HG03378 (cell line): ENCODE results near the gene MLST8.

Experiments
- ATAC-seq: cut with Tn5 transposase; IDR thresholded peaks from one replicate; pipeline ENCODE4 v1.9.1; 2021; ENCODE audit warnings: mild to moderate bottlenecking, moderate library complexity; ENCODE audit not compliant: unreplicated experiment

MLST8 gene

GRCh38 chr16:2205104-2205966 is at the start of gene MLST8:
MLST8 (plus strand) TSS chr16:2205454; CDS start chr16:2206086, 632 bp downstream.
- ATAC-seq: peak; percentile 57

- no peak for ATAC-seq
Observed at GRCh38 chr16:2155977-2156848, 49.0 kb upstream of the MLST8 start.

GRCh38 chr16:2156849-2157224 is 48.4 kb upstream of the MLST8 start:
- ATAC-seq: no peak

GRCh38 chr16:2157480-2158261 is 47.6 kb upstream of the MLST8 start:
- ATAC-seq: no peak

- no peak for ATAC-seq
Observed at GRCh38 chr16:2158262-2158638, 47.0 kb upstream of the MLST8 start.

GRCh38 chr16:2159175-2159838 is 45.9 kb upstream of the MLST8 start:
- no peak for ATAC-seq

- no peak for ATAC-seq
Observed at GRCh38 chr16:2160915-2161551, 44.2 kb upstream of the MLST8 start.

GRCh38 chr16:2161911-2162310 is 43.3 kb upstream of the MLST8 start:
- ATAC-seq: no peak

- no peak for ATAC-seq
Observed at GRCh38 chr16:2162676-2163118, 42.6 kb upstream of the MLST8 start.

- no peak for ATAC-seq
Observed at GRCh38 chr16:2163211-2163881, 41.9 kb upstream of the MLST8 start.

- no peak for ATAC-seq
Observed at GRCh38 chr16:2165861-2166260, 39.4 kb upstream of the MLST8 start.

GRCh38 chr16:2166263-2167067 is 38.8 kb upstream of the MLST8 start:
- ATAC-seq: no peak

- no peak for ATAC-seq
Observed at GRCh38 chr16:2167068-2167638, 38.1 kb upstream of the MLST8 start.

- no peak for ATAC-seq
Observed at GRCh38 chr16:2170080-2170479, 35.2 kb upstream of the MLST8 start.

GRCh38 chr16:2170587-2171435 is 34.4 kb upstream of the MLST8 start:
- no peak for ATAC-seq

GRCh38 chr16:2171601-2172178 is 33.6 kb upstream of the MLST8 start:
- no peak for ATAC-seq

- ATAC-seq: no peak
Observed at GRCh38 chr16:2172688-2173335, 32.4 kb upstream of the MLST8 start.
